H1 (cell line): Measurements from ENCODE around the gene CDKN1A. TPM values are rescaled to one million over a fixed set of nuclear protein-coding genes. Genes with fewer than 3 reads are reported as not detected.

Source experiments
- CTCF ChIA-PET: fragments of 300-600 bp; sonication (Branson Sonifier 250); formaldehyde crosslinking; loops from one replicate; lab custom pipeline; 2021; ENCODE audit not compliant: partially characterized antibody; lab: Charles Lee
- POLR2A ChIA-PET: fragments of 300-600 bp; sonication (Branson Sonifier 250); formaldehyde crosslinking; loops from one replicate; lab custom pipeline; 2021; ENCODE audit warnings: inconsistent platforms; ENCODE audit not compliant: partially characterized antibody; lab: Charles Lee
- DNase-seq, 2 experiments: peaks; one replicate each; pipeline versions ENCODE4 v3.0.0 to v3.0.0-alpha.2; 2010 to 2022; ENCODE audit warnings: low spot score in 2 of 2, low read depth in 1 of 2, mixed read lengths in 1 of 2
- FAIRE-seq: peaks from 2 replicates; lab custom pipeline; 2011; peaks lifted over from hg19 to GRCh38; lab: Jason Lieb, UNC
- H2AFZ ChIP-seq: 2 replicates; pipeline ENCODE4 v1.8.1; 2012; ENCODE audit warnings: low read length, inconsistent platforms
- H2AK5ac ChIP-seq: 2 replicates; pipeline ENCODE4 v1.6.1; 2013; ENCODE audit warnings: low read depth, low read length
- H2BK120ac ChIP-seq: replicated peaks from 2 replicates; pipeline ENCODE3; 2013; ENCODE audit warnings: low read depth, low read length, inconsistent platforms
- H2BK12ac ChIP-seq: 2 replicates; pipeline ENCODE4 v1.6.1; 2013; ENCODE audit warnings: low read depth, low read length
- H2BK15ac ChIP-seq: 2 replicates; pipeline ENCODE4 v1.6.1; 2013; ENCODE audit warnings: low read length
- H2BK20ac ChIP-seq: 2 replicates; pipeline ENCODE4 v1.6.1; 2013; ENCODE audit warnings: low read length
- H2BK5ac ChIP-seq: 2 replicates; pipeline ENCODE4 v1.6.1; 2013; ENCODE audit warnings: low read depth, low read length
- H3K14ac ChIP-seq: 2 replicates; pipeline ENCODE4 v1.6.1; 2013; ENCODE audit warnings: inconsistent platforms; ENCODE audit not compliant: insufficient read length
- H3K18ac ChIP-seq: 2 replicates; pipeline ENCODE4 v1.6.1; 2013; ENCODE audit warnings: low read length; ENCODE audit errors: extremely low read depth
- H3K23ac ChIP-seq: 2 replicates; pipeline ENCODE4 v1.6.1; 2013; ENCODE audit warnings: inconsistent platforms; ENCODE audit not compliant: insufficient read length
- H3K23me2 ChIP-seq: 2 replicates; pipeline ENCODE4 v1.6.1; 2013; ENCODE audit warnings: low read depth, low read length
- H3K27ac ChIP-seq: 2 replicates; pipeline ENCODE4 v1.6.1; 2011; ENCODE audit warnings: low read depth, low read length, inconsistent platforms
- H3K27me3 ChIP-seq, 4 experiments: replicated peaks in 1 of 4; 1 replicate in 1 of 4; 2 replicates in 3 of 4; pipeline versions ENCODE4 v1.6.1 to v1.8.1; 2011 to 2013; ENCODE audit warnings: low read length in 3 of 4, mild to moderate bottlenecking in 3 of 4, inconsistent platforms in 2 of 4, mixed read lengths in 2 of 4, moderate library complexity in 1 of 4; ENCODE audit not compliant: control insufficient read depth in 3 of 4, insufficient read depth in 3 of 4; ENCODE audit errors: extremely low read depth in 1 of 4
- H3K36me3 ChIP-seq, 4 experiments: 2 replicates each; pipeline versions ENCODE4 v1.6.1 to v1.8.1; 2011 to 2013; ENCODE audit warnings: mild to moderate bottlenecking in 4 of 4, low read length in 3 of 4, moderate library complexity in 2 of 4, control low read depth in 1 of 4, inconsistent platforms in 1 of 4; ENCODE audit not compliant: insufficient read depth in 4 of 4, control insufficient read depth in 2 of 4
- H3K4ac ChIP-seq: replicated peaks from 2 replicates; pipeline ENCODE3; 2013; ENCODE audit warnings: low read length, low read depth, mixed read lengths, inconsistent platforms; ENCODE audit not compliant: insufficient read length
- H3K4me1 ChIP-seq, 4 experiments: replicated peaks in 1 of 4; 1 replicate in 1 of 4; 2 replicates in 3 of 4; pipeline versions ENCODE4 v1.6.1 to v1.8.1; 2011 to 2013; ENCODE audit warnings: low read length in 3 of 4, inconsistent platforms in 2 of 4, mixed read lengths in 1 of 4; ENCODE audit not compliant: insufficient read depth in 4 of 4, control insufficient read depth in 3 of 4
- H3K4me2 ChIP-seq, 2 experiments: 2 replicates each; pipeline versions ENCODE4 v1.6.1 to v1.8.1; 2011 to 2013; ENCODE audit warnings: low read depth in 2 of 2, low read length in 2 of 2, control low read depth in 1 of 2, inconsistent platforms in 1 of 2, mild to moderate bottlenecking in 1 of 2; ENCODE audit not compliant: insufficient read depth in 1 of 2
- H3K4me3 ChIP-seq, 4 experiments: fragments of 200-600, 300-600 bp in 1 of 4; sonication (generic), shearing (Covaris generic), sonication (Bioruptor Twin) in 1 of 4; 2 replicates each; pipeline versions ENCODE4 v1.5.1 to v1.8.1; 2011 to 2016; ENCODE audit warnings: low read length in 4 of 4, low read depth in 3 of 4, control low read depth in 2 of 4, inconsistent platforms in 2 of 4, mild to moderate bottlenecking in 2 of 4, mixed read lengths in 1 of 4, moderate library complexity in 1 of 4; ENCODE audit not compliant: insufficient read depth in 2 of 4; ENCODE audit errors: extremely low read depth in 1 of 4
- H3K56ac ChIP-seq: replicated peaks from 2 replicates; pipeline ENCODE3; 2013; ENCODE audit warnings: low read depth, mild to moderate bottlenecking, mixed read lengths, low read length, inconsistent platforms; ENCODE audit not compliant: insufficient read length
- H3K79me1 ChIP-seq: 2 replicates; pipeline ENCODE4 v1.6.1; 2013; ENCODE audit warnings: low read depth, low read length, control low read depth
- H3K79me2 ChIP-seq, 2 experiments: 2 replicates each; pipeline versions ENCODE4 v1.6.1 to v1.8.1; 2012 to 2013; ENCODE audit warnings: low read length in 2 of 2, mild to moderate bottlenecking in 2 of 2, inconsistent platforms in 1 of 2; ENCODE audit not compliant: insufficient read depth in 2 of 2, control insufficient read depth in 1 of 2
- H3K9ac ChIP-seq, 4 experiments: replicated peaks in 1 of 4; 1 replicate in 1 of 4; 2 replicates in 3 of 4; pipeline versions ENCODE4 v1.6.1 to v1.8.1; 2011 to 2013; ENCODE audit warnings: low read depth in 3 of 4, low read length in 3 of 4, control low read depth in 2 of 4, mild to moderate bottlenecking in 2 of 4, moderate library complexity in 2 of 4, inconsistent platforms in 1 of 4; ENCODE audit errors: extremely low read depth in 1 of 4
- H3K9me3 ChIP-seq, 2 experiments: 2 replicates each; pipeline versions ENCODE4 v1.6.1 to v1.8.1; 2012 to 2013; ENCODE audit warnings: mild to moderate bottlenecking in 2 of 2, moderate library complexity in 2 of 2, control low read depth in 1 of 2, inconsistent platforms in 1 of 2, low read depth in 1 of 2, low read length in 1 of 2, mixed read lengths in 1 of 2; ENCODE audit not compliant: insufficient read depth in 2 of 2
- H4K20me1 ChIP-seq, 2 experiments: replicated peaks in 1 of 2; 2 replicates each; pipeline versions ENCODE3 to v1.8.1; 2011 to 2013; ENCODE audit warnings: inconsistent platforms in 2 of 2, low read length in 2 of 2, mild to moderate bottlenecking in 1 of 2; ENCODE audit not compliant: insufficient read depth in 2 of 2, control insufficient read depth in 1 of 2
- H4K5ac ChIP-seq: 2 replicates; pipeline ENCODE4 v1.6.1; 2013; ENCODE audit warnings: low read length, low read depth, mixed read lengths, inconsistent platforms; ENCODE audit not compliant: insufficient read length
- H4K8ac ChIP-seq: 2 replicates; pipeline ENCODE4 v1.8.0; 2013; ENCODE audit warnings: mild to moderate bottlenecking, moderate library complexity, low read length, inconsistent platforms; ENCODE audit not compliant: insufficient read depth; ENCODE audit errors: extremely low read depth
- H4K91ac ChIP-seq: replicated peaks from 2 replicates; pipeline ENCODE3; 2013; ENCODE audit warnings: low read length, mixed read lengths, inconsistent platforms; ENCODE audit not compliant: insufficient read length
- KDM1A ChIP-seq: fragments of 200-600, 300-600 bp; sonication (generic); IDR thresholded peaks from 2 replicates; pipeline ENCODE4 v1.7.1; 2016; ENCODE audit warnings: mild to moderate bottlenecking, low read length, borderline replicate concordance
- POU5F1 ChIP-seq: IDR thresholded peaks from 2 replicates; pipeline ENCODE4 v1.6.1; 2011; ENCODE audit warnings: low read depth, mild to moderate bottlenecking, low read length, moderate library complexity
- RAD21 ChIP-seq, 2 experiments: IDR thresholded peaks in 1 of 2; conservative IDR thresholded peaks in 1 of 2; 2 replicates each; pipeline ENCODE4 v1.6.1; 2011; ENCODE audit warnings: low read depth in 2 of 2, low read length in 2 of 2, improper control_type of control experiment in 1 of 2, inconsistent platforms in 1 of 2, mild to moderate bottlenecking in 1 of 2, moderate library complexity in 1 of 2
- WGBS, 2 experiments: shearing (Covaris generic) in 1 of 2; methylation state at CpG; one replicate each; pipeline versions ENCODE4 v1.1.6 to v1.1.7; 2013 to 2015; ENCODE audit warnings: low lambda C conversion rate in 2 of 2, mixed read lengths in 2 of 2, inconsistent platforms in 1 of 2, low coverage in 1 of 2, missing lambda C conversion rate in 1 of 2; ENCODE audit not compliant: insufficient replicate concordance in 2 of 2, insufficient coverage in 1 of 2, insufficient read length in 1 of 2; ENCODE audit errors: extremely low coverage in 1 of 2, missing lambda C conversion rate in 1 of 2; 5-methylcytosine and 5-hydroxymethylcytosine counted together
- polyA plus RNA-seq, 7 experiments: library from polyadenylated mRNA; depleted of rRNA in 3 of 7; stranded (reverse) in 5 of 7; unstranded in 2 of 7; fragments of >200 nt in 5 of 7; fragments of 200-250 nt in 2 of 7; gene quantifications; 1 replicate in 5 of 7; 2 replicates in 1 of 7; 4 replicates in 1 of 7; pipeline versions ENCODE4 v1.2.1 to v1.2.3, GENCODE V29; 2011 to 2013; ENCODE audit warnings: missing spikeins in 2 of 7, mixed read lengths in 2 of 7
- total RNA-seq: library from RNA; stranded (reverse); fragmentation: NEBNext Ultra II Directional; extraction: Animal tissue kit (Norgen Biotek cat#: 25700); gene quantifications from 2 replicates; pipeline ENCODE4 v1.2.1, GENCODE V29; 2021
- TF ChIP-seq, protein P1 (sequence below), 3 experiments: IDR thresholded peaks; 1 replicate in 2 of 3; 2 replicates in 1 of 3; pipeline versions ENCODE4 v1.5.1 to v1.6.1; 2011; ENCODE audit warnings: low read length in 3 of 3, mild to moderate bottlenecking in 3 of 3, inconsistent platforms in 2 of 3, low read depth in 1 of 3, moderate library complexity in 1 of 3; ENCODE audit not compliant: insufficient read depth in 1 of 3; ENCODE audit errors: control extremely low read depth in 1 of 3

The CDKN1A gene
- total and polyA plus RNA-seq, 2 of the 8 experiments (the other 6 are each of a cell fraction or from before 2014, with no cell fraction given): 15.2 to 36.0 TPM

DNA sequence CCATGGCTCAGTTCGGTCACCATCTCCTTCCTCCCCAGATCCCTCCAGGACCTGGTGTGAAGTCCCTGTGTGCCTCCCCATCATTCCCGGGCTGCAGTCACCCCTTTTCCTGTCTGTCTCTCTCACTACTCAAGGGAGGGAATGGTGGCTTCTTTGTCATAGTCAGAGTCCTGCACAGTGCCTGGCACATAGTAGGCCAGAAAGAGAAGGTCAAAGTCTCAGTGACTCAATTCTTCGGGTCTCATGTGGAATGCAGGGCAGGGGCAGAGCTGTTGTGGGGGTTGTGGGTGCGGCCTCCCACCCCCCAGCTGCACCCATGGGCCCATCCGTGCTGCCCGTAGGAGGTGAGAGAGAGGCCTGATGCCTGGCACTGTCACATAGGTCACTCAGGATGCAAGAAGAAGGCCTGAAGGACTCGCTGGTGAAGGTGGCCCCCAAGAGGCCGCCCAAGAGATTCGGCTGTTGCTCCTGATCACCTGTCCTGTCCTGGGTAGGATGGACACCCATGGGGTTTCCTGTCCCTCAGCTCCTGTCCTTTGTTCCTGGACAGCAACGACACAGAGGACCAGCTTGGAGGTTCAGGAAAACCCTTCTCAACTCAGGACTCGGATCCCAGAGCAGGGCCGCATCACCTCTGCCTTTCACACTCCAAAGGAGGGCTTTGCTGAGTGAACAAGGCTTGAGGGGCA lies 53.3 kb downstream of the CDKN1A start:
- H3K14ac ChIP-seq: no peak overlapping the region
- DNase-seq (no peak), FAIRE-seq (no peak)
- no peak overlapping the region for H2BK15ac ChIP-seq
- WGBS, 2 experiments: 88% methylated on average over 12 of the region's 12 CpGs; no CpG with 5 or more reads in 1 of the 2 experiments
- no peak overlapping the region for H4K91ac ChIP-seq
- no peak overlapping the region for H3K56ac ChIP-seq
- no peaks in the 10 kb centered on the region; the same call in 1 of the 2 replicates for H3K23me2 ChIP-seq
- no peaks in the 10 kb centered on the region for H3K79me2 ChIP-seq
- H3K4me1 ChIP-seq: peaks cover 2 to 12% (median 6%) of the 10 kb centered on the region in 4 experiments; a peak in 5 of 7 replicates
- ChIA-PET CTCF (interaction anchor here (0.5 to 4.2 kb wide), 14 partner anchors 9 to 478 kb away, joined by 3 to 21 read pairs (median 5); no protein-coding TSS in a partner anchor), POLR2A (interaction anchor here (1.6 to 2.1 kb wide), 3 partner anchors 11 to 131 kb away, joined by 3 to 5 read pairs (median 4); no protein-coding TSS in a partner anchor)
- no peak overlapping the region; the same call in 1 of the 2 replicates for H2AK5ac ChIP-seq
- no peaks in the 10 kb centered on the region for H4K20me1 ChIP-seq
- TF ChIP-seq KDM1A (no peak), POU5F1 (no peak), RAD21 (IDR thresholded peaks at IDR 0.05 in 1 of 2, conservative IDR thresholded peaks at IDR 0.05 in 1 of 2; ENCODE audit: low read depth in 2 of 2, low read length in 2 of 2) (peak; percentile 47 to 62)
- TF ChIP-seq, protein P1, sequence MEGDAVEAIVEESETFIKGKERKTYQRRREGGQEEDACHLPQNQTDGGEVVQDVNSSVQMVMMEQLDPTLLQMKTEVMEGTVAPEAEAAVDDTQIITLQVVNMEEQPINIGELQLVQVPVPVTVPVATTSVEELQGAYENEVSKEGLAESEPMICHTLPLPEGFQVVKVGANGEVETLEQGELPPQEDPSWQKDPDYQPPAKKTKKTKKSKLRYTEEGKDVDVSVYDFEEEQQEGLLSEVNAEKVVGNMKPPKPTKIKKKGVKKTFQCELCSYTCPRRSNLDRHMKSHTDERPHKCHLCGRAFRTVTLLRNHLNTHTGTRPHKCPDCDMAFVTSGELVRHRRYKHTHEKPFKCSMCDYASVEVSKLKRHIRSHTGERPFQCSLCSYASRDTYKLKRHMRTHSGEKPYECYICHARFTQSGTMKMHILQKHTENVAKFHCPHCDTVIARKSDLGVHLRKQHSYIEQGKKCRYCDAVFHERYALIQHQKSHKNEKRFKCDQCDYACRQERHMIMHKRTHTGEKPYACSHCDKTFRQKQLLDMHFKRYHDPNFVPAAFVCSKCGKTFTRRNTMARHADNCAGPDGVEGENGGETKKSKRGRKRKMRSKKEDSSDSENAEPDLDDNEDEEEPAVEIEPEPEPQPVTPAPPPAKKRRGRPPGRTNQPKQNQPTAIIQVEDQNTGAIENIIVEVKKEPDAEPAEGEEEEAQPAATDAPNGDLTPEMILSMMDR (IDR thresholded peaks at IDR 0.05; ENCODE audit: control extremely low read depth in 1 of 3, insufficient read depth in 1 of 3, low read depth in 1 of 3, low read length in 3 of 3): peak; percentile 23 to 37 (median 27); a peak in 3 of 4 replicates
- no peak overlapping the region for H3K27ac ChIP-seq
- H4K8ac ChIP-seq: no peak overlapping the region
- no peaks in the 10 kb centered on the region for H3K36me3 ChIP-seq
- H2BK5ac ChIP-seq: 0 out of 2 replicates have a peak overlapping the region, but pooled peaks have one; percentile 5
- H2BK12ac ChIP-seq: no peak overlapping the region
- peak overlapping the region; percentile 62 for H3K4ac ChIP-seq
- no peak overlapping the region for H3K18ac ChIP-seq
- H3K79me1 ChIP-seq: no peaks in the 10 kb centered on the region
- H3K9ac ChIP-seq: no peak overlapping the region
- no peak overlapping the region for H2BK120ac ChIP-seq
- H3K27me3 ChIP-seq: no peaks in the 10 kb centered on the region
- no peak overlapping the region for H3K23ac ChIP-seq
- no peak overlapping the region for H2AFZ ChIP-seq
- no peak overlapping the region for H3K4me2 ChIP-seq
- no peak overlapping the region for H2BK20ac ChIP-seq
- no peaks in the 10 kb centered on the region for H3K9me3 ChIP-seq
- no peak overlapping the region for H3K4me3 ChIP-seq
- H4K5ac ChIP-seq: no peak overlapping the region
